ENCODE measurements around the gene SEC11A.

- no peak for TF ChIP-seq EZH2 (optimal IDR thresholded peaks at IDR 0.05; ENCODE audit: low read depth, low read length)
- TF ChIP-seq, protein P1, sequence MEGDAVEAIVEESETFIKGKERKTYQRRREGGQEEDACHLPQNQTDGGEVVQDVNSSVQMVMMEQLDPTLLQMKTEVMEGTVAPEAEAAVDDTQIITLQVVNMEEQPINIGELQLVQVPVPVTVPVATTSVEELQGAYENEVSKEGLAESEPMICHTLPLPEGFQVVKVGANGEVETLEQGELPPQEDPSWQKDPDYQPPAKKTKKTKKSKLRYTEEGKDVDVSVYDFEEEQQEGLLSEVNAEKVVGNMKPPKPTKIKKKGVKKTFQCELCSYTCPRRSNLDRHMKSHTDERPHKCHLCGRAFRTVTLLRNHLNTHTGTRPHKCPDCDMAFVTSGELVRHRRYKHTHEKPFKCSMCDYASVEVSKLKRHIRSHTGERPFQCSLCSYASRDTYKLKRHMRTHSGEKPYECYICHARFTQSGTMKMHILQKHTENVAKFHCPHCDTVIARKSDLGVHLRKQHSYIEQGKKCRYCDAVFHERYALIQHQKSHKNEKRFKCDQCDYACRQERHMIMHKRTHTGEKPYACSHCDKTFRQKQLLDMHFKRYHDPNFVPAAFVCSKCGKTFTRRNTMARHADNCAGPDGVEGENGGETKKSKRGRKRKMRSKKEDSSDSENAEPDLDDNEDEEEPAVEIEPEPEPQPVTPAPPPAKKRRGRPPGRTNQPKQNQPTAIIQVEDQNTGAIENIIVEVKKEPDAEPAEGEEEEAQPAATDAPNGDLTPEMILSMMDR (IDR thresholded peaks at IDR 0.05; ENCODE audit: low read length), result no peak
- no peak for TF ChIP-seq EZH2phosphoT487 (IDR thresholded peaks at IDR 0.05; ENCODE audit: low read length)
Measured at GRCh38 chr15:84653584-84653909, 62.4 kb downstream of the SEC11A start.

All from MM.1S (cell line).